Brain pericyte (primary cell): ENCODE results near the gene GSE1.

ENCODE experiments used
- DNase-seq: peaks from one replicate; pipeline ENCODE4 v3.0.0-alpha.2; 2012; ENCODE audit warnings: low read depth, low spot score

GSE1 gene

GRCh38 chr16:85697431-85697830, 84.3 kb downstream of the GSE1 start:
- DNase-seq: no peak

GRCh38 chr16:85698459-85698891, 85.4 kb downstream of the GSE1 start:
- DNase-seq: no peak

GRCh38 chr16:85698935-85699558, 85.9 kb downstream of the GSE1 start:
- no peak for DNase-seq

- DNase-seq: no peak
Measured at GRCh38 chr16:85699628-85700027, 86.5 kb downstream of the GSE1 start.

GRCh38 chr16:85704011-85704410, 90.9 kb downstream of the GSE1 start:
- no peak for DNase-seq

GRCh38 chr16:85704900-85705846, 92.1 kb downstream of the GSE1 start:
- DNase-seq: no peak

- no peak for DNase-seq
Measured at GRCh38 chr16:85706449-85707034, 93.4 kb downstream of the GSE1 start.

- DNase-seq: no peak
Measured at GRCh38 chr16:85707528-85708095, 94.5 kb downstream of the GSE1 start.

GRCh38 chr16:85708338-85708737, 95.2 kb downstream of the GSE1 start:
- no peak for DNase-seq

- no peak for DNase-seq
Measured at GRCh38 chr16:85709766-85710585, 96.9 kb downstream of the GSE1 start.

- DNase-seq: no peak
Measured at GRCh38 chr16:85710732-85711131, 97.6 kb downstream of the GSE1 start.

GRCh38 chr16:85711982-85712587, 99.0 kb downstream of the GSE1 start:
- DNase-seq: no peak

- DNase-seq: no peak
Measured at GRCh38 chr16:85712801-85713200, 99.7 kb downstream of the GSE1 start.

GRCh38 chr16:85715169-85716021, 102.3 kb downstream of the GSE1 start:
- DNase-seq: no peak

GRCh38 chr16:85716022-85716679, 103.0 kb downstream of the GSE1 start:
- no peak for DNase-seq

- DNase-seq: no peak
Measured at GRCh38 chr16:85716680-85717038, 103.5 kb downstream of the GSE1 start.

GRCh38 chr16:85717393-85718152, 104.5 kb downstream of the GSE1 start:
- no peak for DNase-seq

GRCh38 chr16:85718153-85718477, 105.0 kb downstream of the GSE1 start:
- no peak for DNase-seq

GRCh38 chr16:85718682-85719081, 105.6 kb downstream of the GSE1 start:
- DNase-seq: no peak
